Stimulated activated CD8-positive, alpha-beta memory T cell treated with anti-CD3 and anti-CD28 coated beads, Interleukin-15, amount 100 ng/mL, for 1 hour (primary cell): ENCODE data around the gene SIGLECL1.

Experiments
- DNase-seq: peaks from one replicate; pipeline ENCODE4 v3.0.0-alpha.2; 2020; ENCODE audit warnings: low read depth

SIGLECL1 gene

DNA sequence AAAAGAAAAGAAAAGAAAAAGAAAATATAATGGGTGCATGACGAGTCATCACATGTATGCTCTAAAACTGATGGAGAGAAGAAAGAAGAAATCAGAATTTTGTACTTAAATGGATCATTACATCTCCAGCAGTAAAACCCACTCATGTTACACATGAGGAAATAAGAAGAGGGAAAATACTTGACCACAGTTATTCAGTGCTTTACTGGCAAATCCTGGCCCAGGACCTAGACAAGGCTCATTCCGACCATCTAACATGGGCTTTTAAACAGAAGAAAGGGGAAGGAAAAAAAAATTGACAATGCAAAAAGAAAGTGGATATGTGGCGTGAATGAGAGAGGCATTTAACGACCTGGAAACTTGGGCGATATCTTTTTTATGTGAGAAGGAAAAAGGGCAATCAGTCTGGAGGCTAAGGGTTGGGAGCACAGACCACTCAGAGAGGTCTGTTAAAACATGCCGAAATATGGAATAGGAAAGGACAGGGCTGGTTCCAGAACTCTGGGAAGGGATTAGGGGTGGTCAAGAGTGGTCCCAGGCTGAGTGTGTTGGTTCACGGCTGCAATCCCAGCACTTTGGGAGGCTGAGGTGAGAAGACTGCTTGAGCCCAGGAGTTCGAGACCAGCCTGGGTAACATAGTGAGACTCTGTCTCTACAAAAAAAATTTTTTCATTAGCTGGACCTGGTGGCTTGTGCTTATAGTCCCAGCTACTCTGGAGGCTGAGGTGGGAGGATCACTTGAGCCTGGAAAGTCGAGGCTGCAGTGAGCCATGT lies 1.6 kb downstream of the SIGLECL1 start:
- no peak for DNase-seq

DNA sequence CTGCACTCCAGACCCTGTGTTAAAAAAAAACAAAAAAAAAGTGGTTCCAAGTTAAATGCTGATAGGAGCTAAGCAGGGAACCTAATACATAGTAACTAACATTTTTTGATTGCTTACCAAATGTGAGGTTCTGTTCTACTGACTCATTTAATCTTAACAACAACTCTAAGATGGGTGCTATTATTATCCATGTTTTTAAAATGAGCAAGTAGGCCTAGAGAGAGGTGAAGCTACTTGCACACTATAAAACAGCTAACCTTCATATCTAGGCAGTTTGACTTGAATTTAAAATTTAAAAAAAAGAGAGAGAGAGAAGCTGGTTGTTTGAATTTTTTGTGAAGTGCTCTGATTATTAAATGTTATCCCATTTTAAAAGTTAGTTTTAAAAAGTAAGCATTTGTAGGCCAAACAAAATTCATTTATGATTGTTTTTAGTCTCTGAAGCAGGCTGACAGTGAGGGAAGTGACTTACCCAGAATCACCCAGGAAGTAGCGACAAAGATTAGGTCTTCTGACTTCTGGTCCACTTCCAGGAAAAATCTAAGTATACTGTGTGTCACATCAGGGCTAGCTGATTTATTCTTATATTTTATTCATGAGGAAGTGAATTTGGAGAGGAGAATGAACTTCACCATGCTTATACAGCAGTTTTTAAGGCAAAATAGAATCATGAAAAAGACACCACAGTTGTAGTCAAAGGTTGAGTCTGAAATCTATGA lies 2.4 kb downstream of the SIGLECL1 start:
- DNase-seq = no peak

GRCh38 chr19:51256155-51256625 lies 5.3 kb downstream of the SIGLECL1 start:
- no peak for DNase-seq

DNA sequence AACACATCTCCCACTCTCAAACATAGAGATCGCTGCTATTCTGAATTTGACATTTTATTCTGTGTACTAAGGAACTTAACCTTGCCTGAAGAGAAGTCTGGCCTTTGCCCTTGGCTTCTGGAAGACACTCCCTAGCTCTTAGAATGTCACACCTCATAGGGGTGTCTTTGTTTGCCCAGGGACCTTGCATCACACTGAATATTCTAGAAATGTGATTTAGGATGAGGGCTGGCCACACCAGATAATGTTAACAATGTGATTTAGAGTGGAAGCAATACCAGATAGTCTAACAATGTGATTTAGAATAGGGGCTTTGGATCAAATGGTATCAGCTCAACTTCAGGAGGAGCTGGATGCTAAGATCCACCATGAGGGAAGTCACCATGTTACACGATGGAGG lies 6.6 kb downstream of the SIGLECL1 start:
- DNase-seq = no peak

DNA sequence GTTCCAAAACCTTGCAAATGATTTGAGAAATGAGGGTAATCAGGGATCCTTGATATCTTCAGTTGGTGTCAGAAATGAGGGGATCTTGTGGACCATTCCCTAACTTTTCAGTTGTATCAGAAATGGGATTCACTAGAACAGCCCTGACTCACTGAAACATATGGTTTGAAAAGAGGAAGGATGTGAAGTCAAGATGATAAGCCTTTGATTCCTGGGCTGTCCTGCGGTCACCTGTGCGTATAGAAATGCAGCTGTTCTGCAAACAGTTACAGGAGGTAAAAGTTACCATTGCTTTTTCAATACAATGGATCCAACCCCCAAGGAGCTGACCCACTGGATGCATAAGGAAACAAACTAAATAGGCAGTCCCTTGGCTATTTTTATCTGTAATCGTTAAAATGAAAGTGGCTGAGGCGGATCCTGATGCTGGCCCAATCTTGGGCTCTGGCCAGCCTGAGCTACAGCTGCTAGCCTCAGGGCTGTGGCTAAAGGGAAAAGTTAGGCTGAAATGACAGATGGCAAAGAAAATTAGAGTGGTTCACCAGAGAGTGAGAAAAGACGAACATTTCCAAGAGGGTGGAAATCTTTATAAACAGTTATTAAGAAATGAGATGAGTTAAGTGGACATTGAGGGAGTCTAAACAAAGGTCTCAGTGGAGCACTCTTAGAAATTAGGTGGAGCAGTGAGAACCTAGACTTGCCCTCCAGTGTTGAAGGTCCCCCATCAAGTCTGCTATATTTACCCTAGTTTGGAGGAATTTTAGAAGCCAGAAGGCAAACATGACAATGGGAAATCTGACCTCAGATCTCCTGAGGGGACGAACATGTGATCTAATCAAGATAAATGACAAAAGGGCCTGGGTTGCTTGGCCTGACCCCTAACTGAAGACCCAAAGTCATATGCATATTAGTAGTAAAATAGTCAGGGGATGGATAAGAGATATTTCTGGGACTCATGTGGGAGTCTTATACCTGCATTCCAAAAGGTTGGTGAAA lies 7.6 kb downstream of the SIGLECL1 start:
- no peak for DNase-seq

GRCh38 chr19:51259348-51260245 lies 8.7 kb downstream of the SIGLECL1 start:
- DNase-seq = no peak

GRCh38 chr19:51263808-51264207 lies 12.9 kb downstream of the SIGLECL1 start:
- DNase-seq = no peak

GRCh38 chr19:51271067-51271466 lies 20.2 kb downstream of the SIGLECL1 start:
- no peak for DNase-seq

GRCh38 chr19:51272183-51272810 lies 21.4 kb downstream of the SIGLECL1 start:
- no peak for DNase-seq

DNA sequence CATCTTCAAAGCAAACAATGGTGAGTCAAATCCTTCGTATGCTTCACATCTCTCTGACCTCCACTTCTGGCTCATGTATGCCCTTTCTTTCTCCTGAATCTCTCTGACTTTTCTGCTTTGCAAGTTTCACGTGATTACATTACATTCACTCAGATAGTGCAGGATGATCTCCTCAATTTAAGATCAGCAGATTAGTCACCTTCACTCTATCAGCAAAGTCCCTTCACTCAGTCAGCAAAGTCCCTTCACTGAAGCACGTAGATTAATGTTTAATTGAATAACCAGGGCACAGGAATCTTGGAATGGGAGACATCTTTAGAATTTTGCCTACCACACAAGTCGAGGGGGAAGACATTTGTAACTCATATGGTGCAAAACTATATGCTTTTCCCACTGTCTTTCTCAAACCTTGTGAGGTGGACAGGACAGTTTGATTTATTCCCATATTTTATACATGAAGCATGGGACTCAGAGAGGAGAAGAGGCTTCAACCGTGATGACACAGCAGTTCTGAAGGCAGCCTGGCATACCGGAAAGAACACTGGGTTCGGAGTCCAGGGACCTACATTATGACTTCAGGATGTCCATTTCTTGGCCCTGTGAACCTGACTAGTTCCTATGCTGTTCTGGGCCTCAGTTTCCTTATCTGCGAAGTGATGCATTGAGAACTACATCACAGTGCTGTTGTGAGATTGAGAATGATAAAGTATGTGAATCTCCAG lies 23.3 kb downstream of the SIGLECL1 start:
- DNase-seq = no peak

DNA sequence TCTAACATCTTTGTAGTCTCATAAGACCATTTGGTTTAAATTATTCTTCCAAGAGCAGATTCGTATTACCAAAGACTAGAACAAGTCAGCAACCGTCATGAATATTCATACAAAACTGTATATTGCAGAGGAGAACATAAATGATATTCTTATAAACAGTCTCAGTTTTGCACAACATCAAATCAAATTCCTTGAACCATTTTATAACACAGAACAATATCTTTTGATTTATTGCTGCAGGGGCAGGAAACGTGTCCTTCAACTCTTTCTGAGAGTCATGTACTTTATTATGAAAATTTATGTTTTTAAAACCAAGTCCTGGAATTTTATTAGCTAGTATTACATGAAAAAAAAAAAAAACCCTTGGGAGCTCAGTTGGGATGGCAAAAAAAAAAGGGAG lies 26.2 kb downstream of the SIGLECL1 start:
- no peak for DNase-seq

GRCh38 chr19:51282335-51282734 lies 31.5 kb downstream of the SIGLECL1 start:
- DNase-seq = no peak

- no peak for DNase-seq
Observed at GRCh38 chr19:51285682-51286081, 34.8 kb downstream of the SIGLECL1 start.

DNA sequence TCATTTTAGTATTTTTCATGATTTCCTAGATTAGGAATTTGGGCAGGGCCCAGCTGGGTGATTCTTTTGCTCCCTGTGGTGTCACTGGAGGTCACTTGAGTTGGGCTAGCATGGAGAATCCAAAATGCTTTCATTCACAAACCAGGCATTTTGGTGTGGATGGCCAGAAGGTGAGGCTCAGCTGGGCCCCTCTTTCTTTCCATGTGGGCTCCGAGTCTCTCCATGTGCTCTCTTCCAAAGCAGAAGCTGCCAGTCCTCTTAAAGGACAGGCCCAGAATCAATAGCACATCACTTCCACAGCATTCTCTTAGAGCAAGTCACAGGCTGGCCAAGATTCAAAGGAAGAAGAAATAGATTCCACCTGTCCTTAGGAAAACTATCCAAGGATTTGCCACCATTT lies 38.8 kb downstream of the SIGLECL1 start:
- no peak for DNase-seq

DNA sequence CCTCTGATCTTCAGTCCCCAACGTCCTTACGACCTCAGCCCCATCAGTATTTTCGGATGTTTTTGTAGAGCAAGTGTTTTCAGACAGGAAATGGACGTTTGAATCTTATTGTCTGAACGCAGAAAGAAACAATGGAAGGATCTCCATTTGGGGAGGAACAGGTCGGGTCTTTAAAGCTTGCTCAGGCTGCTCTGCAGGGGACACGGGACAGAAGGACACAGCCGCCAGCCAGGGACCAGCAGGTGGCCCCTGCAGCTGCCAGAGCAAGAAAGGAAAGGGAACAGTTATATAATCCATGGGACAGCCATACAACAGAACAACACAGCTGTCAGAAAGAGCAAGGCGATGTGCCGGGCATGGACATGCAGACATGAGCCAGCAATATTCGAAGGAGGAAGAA lies 42.1 kb downstream of the SIGLECL1 start:
- no peak for DNase-seq

GRCh38 chr19:51293571-51294210 lies 42.8 kb downstream of the SIGLECL1 start:
- DNase-seq = no peak

GRCh38 chr19:51294211-51294976 lies 43.5 kb downstream of the SIGLECL1 start:
- no peak for DNase-seq

GRCh38 chr19:51294977-51295375 lies 44.1 kb downstream of the SIGLECL1 start:
- DNase-seq = no peak
